B cell (primary cell): Measurements from ENCODE around the gene HBA2.

Experiments used
- CTCF ChIP-seq: fragments of 200-600 bp; IDR thresholded peaks from one replicate; pipeline ENCODE4 v1.8.0; 2022; ENCODE audit warnings: antibody characterized with exemption, mild to moderate bottlenecking
- EZH2 ChIP-seq: IDR thresholded peaks from 2 replicates; pipeline ENCODE4 v1.6.1; 2012; ENCODE audit warnings: borderline replicate concordance, low read depth, mild to moderate bottlenecking, moderate library complexity, low read length; ENCODE audit not compliant: insufficient read depth, poor library complexity, severe bottlenecking

- no peak for TF ChIP-seq CTCF
- TF ChIP-seq EZH2: no peak
These were observed 17.0 kb downstream of the HBA2 start for GRCh38 chr16:189604-190186.
